ENCODE data around the gene ZNF652.

The ZNF652 gene

GRCh38 chr17:49327835-49328784, 33.9 kb downstream of the ZNF652 start:
- H3K27ac Mint-ChIP-seq, result peak overlapping the region; percentile 42
- H3K4me1 Mint-ChIP-seq (ENCODE audit: low read depth), result peaks cover 50% of the 10 kb centered on the region
- no peak overlapping the region for H3K4me3 Mint-ChIP-seq

GRCh38 chr17:49325980-49326379, 36.1 kb downstream of the ZNF652 start:
- no peaks in the 10 kb centered on the region for H3K9me3 Mint-ChIP-seq
- H3K27ac Mint-ChIP-seq, result no peak overlapping the region
- H3K4me1 Mint-ChIP-seq (ENCODE audit: low read depth), result peaks cover 50% of the 10 kb centered on the region

More at GRCh38 chr17:49327835-49328784, 33.9 kb downstream of the ZNF652 start:
- H3K36me3 Mint-ChIP-seq (ENCODE audit: low read depth), result no peaks in the 10 kb centered on the region
- H3K27me3 Mint-ChIP-seq, result no peaks in the 10 kb centered on the region
- no peaks in the 10 kb centered on the region for H3K9me3 Mint-ChIP-seq

GRCh38 chr17:49318435-49318965, 43.5 kb downstream of the ZNF652 start:
- Mint-ChIP-seq H3K27me3 (no peaks in the 10 kb centered on the region), H3K36me3 (ENCODE audit: low read depth) (no peaks in the 10 kb centered on the region), H3K4me1 (ENCODE audit: low read depth) (peaks cover 36% of the 10 kb centered on the region), H3K27ac (no peak overlapping the region), H3K9me3 (no peaks in the 10 kb centered on the region), H3K4me3 (no peak overlapping the region)

More at GRCh38 chr17:49325980-49326379, 36.1 kb downstream of the ZNF652 start:
- Mint-ChIP-seq H3K36me3 (ENCODE audit: low read depth) (no peaks in the 10 kb centered on the region), H3K27me3 (no peaks in the 10 kb centered on the region), H3K4me3 (no peak overlapping the region)

- no peaks in the 10 kb centered on the region for H3K36me3 Mint-ChIP-seq (ENCODE audit: low read depth)
- no peaks in the 10 kb centered on the region for H3K9me3 Mint-ChIP-seq
- H3K27me3 Mint-ChIP-seq, result no peaks in the 10 kb centered on the region
- peaks cover 29% of the 10 kb centered on the region for H3K4me1 Mint-ChIP-seq (ENCODE audit: low read depth)
- no peak overlapping the region for H3K4me3 Mint-ChIP-seq
- peak overlapping the region; percentile 33 for H3K27ac Mint-ChIP-seq
Measured at GRCh38 chr17:49316889-49317675, 45.0 kb downstream of the ZNF652 start.

- Mint-ChIP-seq H3K36me3 (ENCODE audit: low read depth) (no peaks in the 10 kb centered on the region), H3K9me3 (no peaks in the 10 kb centered on the region), H3K27me3 (no peaks in the 10 kb centered on the region), H3K4me1 (ENCODE audit: low read depth) (peaks cover 29% of the 10 kb centered on the region), H3K4me3 (peak overlapping the region; percentile 63), H3K27ac (no peak overlapping the region)
Measured at GRCh38 chr17:49316258-49316570, 45.8 kb downstream of the ZNF652 start.

GRCh38 chr17:49315551-49316257, 46.3 kb downstream of the ZNF652 start:
- Mint-ChIP-seq H3K27ac (peak overlapping the region; percentile 61), H3K27me3 (no peaks in the 10 kb centered on the region), H3K4me3 (peak overlapping the region; percentile 63), H3K4me1 (ENCODE audit: low read depth) (peaks cover 25% of the 10 kb centered on the region), H3K36me3 (ENCODE audit: low read depth) (no peaks in the 10 kb centered on the region), H3K9me3 (no peaks in the 10 kb centered on the region)

- Mint-ChIP-seq H3K4me3 (no peak overlapping the region), H3K27ac (no peak overlapping the region), H3K4me1 (ENCODE audit: low read depth) (peaks cover 24% of the 10 kb centered on the region), H3K9me3 (no peaks in the 10 kb centered on the region), H3K27me3 (no peaks in the 10 kb centered on the region), H3K36me3 (ENCODE audit: low read depth) (no peaks in the 10 kb centered on the region)
Measured at GRCh38 chr17:49312722-49313121, 49.3 kb downstream of the ZNF652 start.

GRCh38 chr17:49299996-49300395, 62.1 kb downstream of the ZNF652 start:
- H3K27ac Mint-ChIP-seq, result no peak overlapping the region
- no peaks in the 10 kb centered on the region for H3K9me3 Mint-ChIP-seq
- H3K4me1 Mint-ChIP-seq (ENCODE audit: low read depth), result no peaks in the 10 kb centered on the region
- no peak overlapping the region for H3K4me3 Mint-ChIP-seq
- H3K36me3 Mint-ChIP-seq (ENCODE audit: low read depth), result peaks cover 16% of the 10 kb centered on the region
- no peaks in the 10 kb centered on the region for H3K27me3 Mint-ChIP-seq

GRCh38 chr17:49298371-49298976, 63.6 kb downstream of the ZNF652 start:
- Mint-ChIP-seq H3K27ac (no peak overlapping the region), H3K4me1 (ENCODE audit: low read depth) (peaks cover 6% of the 10 kb centered on the region), H3K4me3 (no peak overlapping the region), H3K9me3 (no peaks in the 10 kb centered on the region), H3K36me3 (ENCODE audit: low read depth) (peaks cover 13% of the 10 kb centered on the region), H3K27me3 (no peaks in the 10 kb centered on the region)

GRCh38 chr17:49297141-49297540, 64.9 kb downstream of the ZNF652 start:
- no peaks in the 10 kb centered on the region for H3K9me3 Mint-ChIP-seq
- no peak overlapping the region for H3K27ac Mint-ChIP-seq
- H3K4me1 Mint-ChIP-seq (ENCODE audit: low read depth), result peaks cover 6% of the 10 kb centered on the region
- H3K27me3 Mint-ChIP-seq, result no peaks in the 10 kb centered on the region
- H3K36me3 Mint-ChIP-seq (ENCODE audit: low read depth), result peaks cover 12% of the 10 kb centered on the region
- no peak overlapping the region for H3K4me3 Mint-ChIP-seq

GRCh38 chr17:49294122-49294521, 67.9 kb downstream of the ZNF652 start:
- H3K27ac Mint-ChIP-seq, result no peak overlapping the region
- H3K36me3 Mint-ChIP-seq (ENCODE audit: low read depth), result peaks cover 8% of the 10 kb centered on the region
- peaks cover 6% of the 10 kb centered on the region for H3K4me1 Mint-ChIP-seq (ENCODE audit: low read depth)
- H3K4me3 Mint-ChIP-seq, result no peak overlapping the region
- no peaks in the 10 kb centered on the region for H3K27me3 Mint-ChIP-seq
- no peaks in the 10 kb centered on the region for H3K9me3 Mint-ChIP-seq

GRCh38 chr17:49292901-49293300, 69.1 kb downstream of the ZNF652 start:
- Mint-ChIP-seq H3K4me1 (ENCODE audit: low read depth) (peaks cover 6% of the 10 kb centered on the region), H3K27ac (no peak overlapping the region), H3K4me3 (no peak overlapping the region), H3K27me3 (no peaks in the 10 kb centered on the region), H3K36me3 (ENCODE audit: low read depth) (peaks cover under 1% of the 10 kb centered on the region), H3K9me3 (no peaks in the 10 kb centered on the region)

- Mint-ChIP-seq H3K9me3 (no peaks in the 10 kb centered on the region), H3K36me3 (ENCODE audit: low read depth) (no peaks in the 10 kb centered on the region), H3K4me3 (no peak overlapping the region), H3K4me1 (ENCODE audit: low read depth) (peaks cover 6% of the 10 kb centered on the region), H3K27me3 (no peaks in the 10 kb centered on the region), H3K27ac (no peak overlapping the region)
Measured at GRCh38 chr17:49291929-49292328, 70.1 kb downstream of the ZNF652 start.

GRCh38 chr17:49290690-49291359, 71.2 kb downstream of the ZNF652 start:
- Mint-ChIP-seq H3K36me3 (ENCODE audit: low read depth) (no peaks in the 10 kb centered on the region), H3K4me1 (ENCODE audit: low read depth) (peaks cover 6% of the 10 kb centered on the region), H3K9me3 (no peaks in the 10 kb centered on the region), H3K27me3 (no peaks in the 10 kb centered on the region), H3K4me3 (no peak overlapping the region), H3K27ac (no peak overlapping the region)
